ENCODE results near the gene PPP1R9A.

- no peak for TF ChIP-seq POLR2A (IDR thresholded peaks at IDR 0.05; ENCODE audit: borderline replicate concordance, extremely low read depth, insufficient read depth, insufficient read length)
- TF ChIP-seq CTCF (IDR thresholded peaks at IDR 0.05 in 2 of 3, conservative IDR thresholded peaks at IDR 0.05 in 1 of 3; ENCODE audit: borderline replicate concordance in 1 of 3, insufficient read depth in 1 of 3, low read depth in 2 of 3, low read length in 2 of 3) = no peak
- TF ChIP-seq EGR1 (IDR thresholded peaks at IDR 0.05; ENCODE audit: low read depth) = no peak
- no peak for TF ChIP-seq RAD21 (IDR thresholded peaks at IDR 0.05; ENCODE audit: low read depth)
- TF ChIP-seq EZH2 (IDR thresholded peaks at IDR 0.05) = no peak
- no peak for TF ChIP-seq CBX3 (IDR thresholded peaks at IDR 0.05; ENCODE audit: low read depth)
- TF ChIP-seq MAX (IDR thresholded peaks at IDR 0.05) = no peak
- TF ChIP-seq REST (IDR thresholded peaks at IDR 0.05; ENCODE audit: low read depth) = no peak
- no peak for TF ChIP-seq ELF1 (IDR thresholded peaks at IDR 0.05; ENCODE audit: borderline replicate concordance, low read depth)
These were observed 293.3 kb downstream of the PPP1R9A start for GRCh38 chr7:95200741-95201140.
